Measurements from ENCODE around the gene KBTBD4.

- TF ChIP-seq, protein P1, sequence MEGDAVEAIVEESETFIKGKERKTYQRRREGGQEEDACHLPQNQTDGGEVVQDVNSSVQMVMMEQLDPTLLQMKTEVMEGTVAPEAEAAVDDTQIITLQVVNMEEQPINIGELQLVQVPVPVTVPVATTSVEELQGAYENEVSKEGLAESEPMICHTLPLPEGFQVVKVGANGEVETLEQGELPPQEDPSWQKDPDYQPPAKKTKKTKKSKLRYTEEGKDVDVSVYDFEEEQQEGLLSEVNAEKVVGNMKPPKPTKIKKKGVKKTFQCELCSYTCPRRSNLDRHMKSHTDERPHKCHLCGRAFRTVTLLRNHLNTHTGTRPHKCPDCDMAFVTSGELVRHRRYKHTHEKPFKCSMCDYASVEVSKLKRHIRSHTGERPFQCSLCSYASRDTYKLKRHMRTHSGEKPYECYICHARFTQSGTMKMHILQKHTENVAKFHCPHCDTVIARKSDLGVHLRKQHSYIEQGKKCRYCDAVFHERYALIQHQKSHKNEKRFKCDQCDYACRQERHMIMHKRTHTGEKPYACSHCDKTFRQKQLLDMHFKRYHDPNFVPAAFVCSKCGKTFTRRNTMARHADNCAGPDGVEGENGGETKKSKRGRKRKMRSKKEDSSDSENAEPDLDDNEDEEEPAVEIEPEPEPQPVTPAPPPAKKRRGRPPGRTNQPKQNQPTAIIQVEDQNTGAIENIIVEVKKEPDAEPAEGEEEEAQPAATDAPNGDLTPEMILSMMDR (conservative IDR thresholded peaks at IDR 0.05; ENCODE audit: low read depth, low read length): no peak
- no peak for TF ChIP-seq EZH2 (IDR thresholded peaks at IDR 0.05; ENCODE audit: borderline replicate concordance, low read depth, low read length, poor library complexity, severe bottlenecking)
Measured at GRCh38 chr11:47569646-47570045, 9.1 kb downstream of the KBTBD4 start.

Measured in A673 (cell line).